ENCODE measurements around the gene MS4A6A.
"Not testable (repeated sequence)": the region's sequence is repeated elsewhere in the genome, so short reads cannot be mapped to it uniquely, and the experiment has no call there.

- not testable (repeated sequence) for TF ChIP-seq CTCF (IDR thresholded peaks at IDR 0.05 in 4 of 5, conservative IDR thresholded peaks at IDR 0.05 in 1 of 5); POLR2A (IDR thresholded peaks at IDR 0.05)
Measured at GRCh38 chr11:60152727-60153126, 30.2 kb downstream of the MS4A6A start.
